Astrocyte of the spinal cord (primary cell): ENCODE results near the gene MSI2.
A peak's percentile ranks its signal among the peaks of the same experiment; 100 is the strongest.
"Not testable (repeated sequence)": the region's sequence is repeated elsewhere in the genome, so short reads cannot be mapped to it uniquely, and the experiment has no call there.

Experiments used
- DNase-seq: peaks from one replicate; pipeline ENCODE4 v3.0.0; 2011; ENCODE audit warnings: low read depth, low spot score
- H3K4me3 ChIP-seq: 2 replicates; pipeline ENCODE4 v1.5.1; 2011; ENCODE audit warnings: low read depth, mild to moderate bottlenecking, low read length, moderate library complexity
- CTCF ChIP-seq: IDR thresholded peaks from 2 replicates; pipeline ENCODE4 v1.5.1; 2012; ENCODE audit warnings: low read depth, mild to moderate bottlenecking, low read length, inconsistent platforms
- in situ Hi-C: cut with HindIII; loops from 2 replicates; pipeline ENCODE4 v1.10.0; 2017; ENCODE audit warnings: low sequenced_read_pairs

MSI2 gene

GRCh38 chr17:57615836-57616757, 359.8 kb downstream of the MSI2 start:
- no peak for DNase-seq
- in situ Hi-C loops = no loop called here
- H3K4me3 ChIP-seq = no peak overlapping the region
- TF ChIP-seq CTCF = no peak

GRCh38 chr17:57617218-57617617, 360.9 kb downstream of the MSI2 start:
- in situ Hi-C loops = no loop called here
- TF ChIP-seq CTCF = no peak
- no peak overlapping the region for H3K4me3 ChIP-seq
- DNase-seq = no peak

- peak; percentile 64 for DNase-seq
- no peak overlapping the region for H3K4me3 ChIP-seq
- in situ Hi-C loops = no loop called here
- no peak for TF ChIP-seq CTCF
Measured at GRCh38 chr17:57619061-57619937, 363.0 kb downstream of the MSI2 start.

- no peak for TF ChIP-seq CTCF
- in situ Hi-C loops = no loop called here
- no peak for DNase-seq
- no peak overlapping the region for H3K4me3 ChIP-seq
Measured at GRCh38 chr17:57620576-57620975, 364.3 kb downstream of the MSI2 start.

- H3K4me3 ChIP-seq, in situ Hi-C loops, DNase-seq: not testable (repeated sequence)
Measured at GRCh38 chr17:57621791-57622190, 365.5 kb downstream of the MSI2 start.

GRCh38 chr17:57622306-57622682, 366.0 kb downstream of the MSI2 start:
- TF ChIP-seq CTCF = no peak
- no peak for DNase-seq
- in situ Hi-C loops = no loop called here
- no peak overlapping the region for H3K4me3 ChIP-seq
